GM12892 (cell line): Measurements from ENCODE around the gene PALS2.

Source experiments
- DNase-seq: peaks from one replicate; pipeline ENCODE4 v3.0.0; 2011; ENCODE audit not compliant: insufficient read length
- FAIRE-seq: peaks from 2 replicates; lab custom pipeline; 2011; peaks lifted over from hg19 to GRCh38; lab: Jason Lieb, UNC
- POLR2A ChIP-seq: IDR thresholded peaks from 2 replicates; pipeline ENCODE4 v1.6.1; 2011; ENCODE audit warnings: low read depth, low read length, control low read depth
- POLR2AphosphoS5 ChIP-seq: IDR thresholded peaks from 2 replicates; pipeline ENCODE4 v1.6.1; 2011; ENCODE audit warnings: low read depth, low read length, control low read depth
- TAF1 ChIP-seq: IDR thresholded peaks from 2 replicates; pipeline ENCODE4 v1.6.1; 2011; ENCODE audit warnings: low read depth, mild to moderate bottlenecking, control low read depth, low read length, borderline replicate concordance

The PALS2 gene

GRCh38 chr7:24570983-24571382 is 2.3 kb upstream of the PALS2 start:
- TF ChIP-seq POLR2AphosphoS5 (no peak), TAF1 (no peak), POLR2A (no peak)
- DNase-seq (no peak), FAIRE-seq (peak; percentile 40)

- no peak for TF ChIP-seq TAF1
- TF ChIP-seq POLR2AphosphoS5 = no peak
- no peak for TF ChIP-seq POLR2A
- peak; percentile 79 for FAIRE-seq
- DNase-seq = no peak
Observed at GRCh38 chr7:24572016-24572392, 1.2 kb upstream of the PALS2 start.

- TF ChIP-seq TAF1 (no peak), POLR2AphosphoS5 (no peak), POLR2A (no peak)
- DNase-seq (no peak), FAIRE-seq (peak; percentile 65)
Observed at GRCh38 chr7:24572393-24572996, 757 bp upstream of the PALS2 start.

GRCh38 chr7:24573554-24574338 is 494 bp downstream of the PALS2 start:
- no peak for TF ChIP-seq POLR2AphosphoS5
- TF ChIP-seq POLR2A = peak; percentile 19; the same call in 1 of the 2 replicates
- peak; percentile 38 for DNase-seq
- peak; percentile 53 for FAIRE-seq

GRCh38 chr7:24574386-24574785 is 1.1 kb downstream of the PALS2 start:
- TF ChIP-seq POLR2AphosphoS5 = no peak
- FAIRE-seq (peak; percentile 88), DNase-seq (no peak)

- no peak for DNase-seq
- FAIRE-seq = no peak
- no peak for TF ChIP-seq POLR2AphosphoS5
- no peak for TF ChIP-seq TAF1
- no peak for TF ChIP-seq POLR2A
Observed at GRCh38 chr7:24574950-24575349, 1.7 kb downstream of the PALS2 start.

GRCh38 chr7:24576171-24577025 is 3.1 kb downstream of the PALS2 start:
- no peak for TF ChIP-seq TAF1
- no peak for TF ChIP-seq POLR2AphosphoS5
- TF ChIP-seq POLR2A = no peak
- FAIRE-seq (peak; percentile 99), DNase-seq (no peak)

GRCh38 chr7:24578052-24578451 is 4.8 kb downstream of the PALS2 start:
- peak; percentile 78 for FAIRE-seq
- TF ChIP-seq POLR2AphosphoS5 (no peak), POLR2A (no peak), TAF1 (no peak)
- no peak for DNase-seq

- no peak for TF ChIP-seq TAF1
- TF ChIP-seq POLR2AphosphoS5 = no peak
- TF ChIP-seq POLR2A = no peak
- FAIRE-seq (no peak), DNase-seq (no peak)
Observed at GRCh38 chr7:24580283-24580946, 7.2 kb downstream of the PALS2 start.

GRCh38 chr7:24582166-24582565 is 8.9 kb downstream of the PALS2 start:
- TF ChIP-seq TAF1 (no peak), POLR2A (no peak), POLR2AphosphoS5 (no peak)
- FAIRE-seq = no peak
- DNase-seq = no peak

- TF ChIP-seq POLR2AphosphoS5 (no peak), POLR2A (no peak), TAF1 (no peak)
- DNase-seq (no peak), FAIRE-seq (peak; percentile 81)
Observed at GRCh38 chr7:24587853-24588252, 14.6 kb downstream of the PALS2 start.

GRCh38 chr7:24591152-24591551 is 17.9 kb downstream of the PALS2 start:
- FAIRE-seq (no peak), DNase-seq (no peak)
- no peak for TF ChIP-seq TAF1
- 0 out of 2 replicates have a peak, but pooled peaks have one; percentile 42 for TF ChIP-seq POLR2AphosphoS5
- peak; percentile 21; the same call in 1 of the 2 replicates for TF ChIP-seq POLR2A
